ENCODE measurements around the gene GPER1. TPM values are rescaled to one million over a fixed set of nuclear protein-coding genes. Genes with fewer than 3 reads are reported as not detected.
A peak's percentile ranks its signal among the peaks of the same experiment; 100 is the strongest.

The GPER1 gene
- total RNA-seq, 2 experiments from 2014 or later = 0.08 TPM; not detected in 1

DNA sequence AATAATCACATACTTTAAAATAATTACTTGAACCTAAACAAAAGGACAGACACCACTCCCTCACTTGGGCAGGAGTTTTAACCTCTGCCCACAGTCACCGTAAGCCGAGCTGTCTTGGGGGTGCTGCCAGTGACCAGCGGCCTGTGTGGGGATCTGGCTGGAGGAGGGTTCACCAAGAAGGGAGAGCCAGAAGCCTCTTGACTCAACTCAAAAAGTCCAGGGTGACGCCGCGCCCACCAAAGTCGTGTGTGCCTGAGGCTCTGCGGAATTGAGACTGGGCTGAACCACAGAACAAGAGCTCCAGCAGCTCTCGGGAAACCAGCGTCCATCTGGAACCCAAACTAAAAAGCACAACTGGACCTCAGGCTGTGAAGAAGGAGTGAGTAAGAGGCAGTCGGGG, 36.3 kb downstream of the GPER1 start:
- Mint-ChIP-seq H3K36me3 (ENCODE audit: low read depth) (peaks cover 3% of the 10 kb centered on the region), H3K4me1 (peaks cover 3% of the 10 kb centered on the region)
- POLR2A ChIA-PET = no interaction called here

DNA sequence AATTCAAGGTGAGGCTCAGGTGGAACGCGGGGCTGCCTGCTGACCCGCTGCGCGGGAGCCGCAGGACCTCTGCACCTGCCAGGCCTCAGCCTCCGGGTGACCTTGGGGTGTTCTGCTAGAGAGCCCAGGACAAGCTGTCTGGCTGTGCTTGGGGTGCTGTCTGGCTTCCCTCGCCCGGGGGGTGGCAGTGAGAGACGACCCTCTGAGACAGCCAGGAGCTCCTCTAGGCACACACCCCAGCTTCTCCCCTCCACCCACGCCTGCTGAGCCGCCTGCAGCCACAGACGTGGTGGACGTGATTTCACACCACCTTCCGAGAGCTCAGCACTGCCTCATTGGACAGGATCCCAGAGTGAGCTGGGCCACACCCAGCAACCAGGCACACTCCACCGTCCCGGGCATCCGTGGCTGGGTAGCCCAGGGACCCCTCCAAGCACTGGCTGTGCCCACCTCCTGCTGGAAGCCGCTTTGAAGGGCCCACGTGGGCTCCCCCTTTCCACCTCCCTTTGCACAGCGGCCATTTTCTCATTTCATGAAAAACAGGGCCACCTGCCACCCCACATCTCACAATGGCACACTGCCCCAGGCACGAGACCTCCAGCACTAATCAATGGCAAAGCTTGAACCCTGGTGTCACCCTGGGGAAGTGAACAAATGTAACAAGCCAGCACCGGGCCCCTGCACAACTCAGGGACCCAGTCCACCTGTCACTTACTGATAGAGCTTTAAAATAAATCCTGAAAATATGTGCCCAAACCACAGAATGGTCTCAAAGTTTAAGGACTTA, 37.1 kb downstream of the GPER1 start:
- no peaks in the 10 kb centered on the region for H3K27me3 Mint-ChIP-seq
- H3K4me1 Mint-ChIP-seq = no peaks in the 10 kb centered on the region
- peaks cover 3% of the 10 kb centered on the region for H3K36me3 Mint-ChIP-seq (ENCODE audit: low read depth)
- ChIA-PET POLR2A (no interaction called here), CTCF (interaction anchor here (0.6 to 0.8 kb wide), 4 partner anchors 22 to 281 kb away, joined by 3 read pairs; no protein-coding TSS in a partner anchor)
- H3K4me3 Mint-ChIP-seq = no peak overlapping the region
- H3K9me3 Mint-ChIP-seq = no peaks in the 10 kb centered on the region
- no peak overlapping the region for H3K27ac Mint-ChIP-seq
- no peak for DNase-seq

More for the DNA sequence above, 36.3 kb downstream of the GPER1 start:
- CTCF ChIA-PET = interaction anchor here (2.3 kb wide), 1 partner anchor 53 kb away, joined by 7 read pairs; no protein-coding TSS in a partner anchor
- Mint-ChIP-seq H3K4me3 (no peak overlapping the region), H3K27me3 (no peaks in the 10 kb centered on the region), H3K27ac (no peak overlapping the region), H3K9me3 (no peaks in the 10 kb centered on the region)
- DNase-seq = no peak

GRCh38 chr7:1125603-1125969, 37.7 kb downstream of the GPER1 start:
- Mint-ChIP-seq H3K36me3 (ENCODE audit: low read depth) (peaks cover 3% of the 10 kb centered on the region), H3K4me3 (no peak overlapping the region), H3K27me3 (no peaks in the 10 kb centered on the region), H3K4me1 (no peaks in the 10 kb centered on the region), H3K27ac (no peak overlapping the region), H3K9me3 (no peaks in the 10 kb centered on the region)
- POLR2A ChIA-PET = no interaction called here
- no peak for DNase-seq
- CTCF ChIA-PET = interaction anchor here (0.8 kb wide), 3 partner anchors 23 to 132 kb away, joined by 3 read pairs; no protein-coding TSS in a partner anchor

DNA sequence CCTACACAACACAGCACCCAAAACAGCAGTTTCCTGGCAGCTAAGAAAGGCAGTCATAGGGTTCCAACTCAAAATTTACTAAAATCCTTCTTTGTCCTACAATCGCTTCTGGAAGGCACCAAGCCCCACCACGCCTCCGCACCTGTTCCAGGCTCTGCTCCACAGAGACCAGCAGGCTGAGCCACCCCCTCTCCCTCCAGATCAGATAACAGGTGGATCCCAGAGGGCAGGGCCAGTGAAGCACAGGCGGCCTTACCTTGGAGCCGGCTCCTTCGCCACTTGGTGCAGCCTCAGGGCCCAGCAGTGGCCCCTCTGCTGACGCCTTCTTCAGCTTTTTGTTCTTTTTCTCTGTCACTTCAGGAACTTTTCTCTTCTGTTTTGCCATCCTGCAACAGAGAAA, 39.1 kb downstream of the GPER1 start:
- no peak overlapping the region for H3K27ac Mint-ChIP-seq
- ChIA-PET CTCF (no interaction called here), POLR2A (no interaction called here)
- no peak for DNase-seq
- H3K27me3 Mint-ChIP-seq = no peaks in the 10 kb centered on the region
- H3K36me3 Mint-ChIP-seq (ENCODE audit: low read depth) = peaks cover 7% of the 10 kb centered on the region
- H3K4me1 Mint-ChIP-seq = no peaks in the 10 kb centered on the region
- peaks cover 2% of the 10 kb centered on the region for H3K9me3 Mint-ChIP-seq
- H3K4me3 Mint-ChIP-seq = no peak overlapping the region

GRCh38 chr7:1129431-1129830, 41.5 kb downstream of the GPER1 start:
- Mint-ChIP-seq H3K4me3 (no peak overlapping the region), H3K27me3 (no peaks in the 10 kb centered on the region), H3K9me3 (peaks cover 2% of the 10 kb centered on the region), H3K27ac (no peak overlapping the region), H3K4me1 (no peaks in the 10 kb centered on the region), H3K36me3 (ENCODE audit: low read depth) (peaks cover 7% of the 10 kb centered on the region)
- DNase-seq = no peak
- ChIA-PET POLR2A (no interaction called here), CTCF (no interaction called here)

DNA sequence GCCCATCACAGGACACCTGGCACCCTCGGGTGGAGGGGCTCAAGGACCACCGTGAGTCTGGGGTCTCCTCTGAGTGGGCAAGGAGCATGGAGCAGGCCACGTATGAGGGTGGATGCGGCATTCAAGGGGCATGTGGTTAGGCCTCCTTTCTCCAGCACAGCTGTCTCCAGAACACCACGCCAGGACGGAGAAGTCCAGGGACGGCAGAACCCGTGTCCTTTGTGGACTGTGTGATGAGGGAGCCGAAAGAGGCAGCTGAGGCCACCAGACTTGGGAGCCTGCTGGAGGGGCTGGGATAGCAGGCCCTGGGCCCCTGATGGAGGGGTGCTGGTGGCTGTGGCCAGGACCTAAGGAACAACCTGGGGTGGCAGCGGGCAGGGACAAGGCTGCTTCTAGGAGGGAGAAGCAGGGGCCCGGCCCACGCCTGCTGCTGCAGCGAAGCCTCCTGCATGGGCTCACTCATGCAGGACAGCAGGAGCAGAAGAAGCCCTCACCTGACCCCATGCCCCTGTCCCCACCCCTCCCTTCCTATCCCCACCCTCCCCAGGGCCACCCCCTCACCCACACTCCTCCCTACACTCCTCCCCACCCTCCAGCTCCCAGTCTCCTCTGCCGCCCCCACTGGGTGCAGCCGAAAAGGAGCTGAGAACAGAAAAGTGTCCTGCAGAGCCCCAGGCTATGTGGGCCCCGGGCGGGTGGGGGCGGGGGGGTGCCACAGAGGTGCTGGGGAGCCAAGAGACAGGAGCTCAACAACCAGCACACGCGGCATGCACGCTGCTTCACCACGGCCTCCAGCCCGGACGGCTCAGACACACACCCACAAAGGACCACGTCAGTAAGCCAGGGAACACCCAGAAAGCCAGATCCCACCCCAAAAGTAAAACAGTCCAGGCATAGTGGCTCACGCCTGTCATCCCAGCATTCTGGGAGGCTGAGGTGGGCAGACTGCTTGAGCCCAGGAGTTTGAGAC, 42.4 kb downstream of the GPER1 start:
- ChIA-PET CTCF (interaction anchor here (0.6 to 0.9 kb wide), 2 partner anchors 18 to 107 kb away, joined by 3 read pairs; no protein-coding TSS in a partner anchor), POLR2A (no interaction called here)
- Mint-ChIP-seq H3K9me3 (peaks cover 2% of the 10 kb centered on the region), H3K36me3 (ENCODE audit: low read depth) (peaks cover 7% of the 10 kb centered on the region), H3K27ac (no peak overlapping the region), H3K4me1 (no peaks in the 10 kb centered on the region), H3K4me3 (no peak overlapping the region), H3K27me3 (no peaks in the 10 kb centered on the region)
- no peak for DNase-seq

DNA sequence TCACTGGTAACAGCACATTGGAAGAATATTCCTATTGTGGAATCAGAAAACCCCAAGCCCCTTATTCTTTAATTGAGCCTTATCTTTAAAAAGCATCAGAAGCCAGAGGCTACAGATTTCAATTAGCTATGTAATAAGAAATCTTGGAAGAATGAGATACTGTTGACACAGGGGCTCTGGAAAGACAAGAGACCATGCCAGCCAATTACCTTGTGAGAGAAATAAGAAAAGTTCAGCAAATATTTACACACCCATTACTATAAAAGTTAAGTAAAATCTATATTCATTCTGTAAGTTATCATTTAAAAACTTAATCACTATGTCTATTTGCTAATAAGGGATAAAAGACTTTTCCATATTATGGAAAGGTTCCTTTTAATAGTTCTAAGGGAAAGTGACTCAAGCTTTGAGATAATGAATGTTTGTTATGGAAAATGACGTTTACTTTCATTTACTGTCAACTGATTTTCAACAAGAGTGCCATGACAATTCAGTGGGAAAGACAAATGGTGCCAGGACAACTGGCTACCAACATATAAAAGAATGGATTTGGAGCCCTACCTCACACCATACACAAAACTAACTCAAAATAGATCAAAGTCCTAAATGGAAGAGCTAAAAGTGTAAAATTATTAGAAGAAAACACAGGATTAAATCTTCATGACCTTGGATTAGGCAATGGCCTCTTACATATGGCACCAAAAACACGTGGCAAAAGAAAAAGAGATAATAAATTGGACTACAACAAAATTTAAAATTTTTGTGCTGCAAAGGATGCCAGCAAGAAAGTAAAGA, 43.8 kb downstream of the GPER1 start:
- no peak overlapping the region for H3K27ac Mint-ChIP-seq
- ChIA-PET POLR2A (no interaction called here), CTCF (no interaction called here)
- no peak overlapping the region for H3K4me3 Mint-ChIP-seq
- H3K36me3 Mint-ChIP-seq (ENCODE audit: low read depth) = peaks cover 3% of the 10 kb centered on the region
- no peaks in the 10 kb centered on the region for H3K27me3 Mint-ChIP-seq
- H3K4me1 Mint-ChIP-seq = peaks cover 2% of the 10 kb centered on the region
- DNase-seq = no peak
- H3K9me3 Mint-ChIP-seq = peaks cover 2% of the 10 kb centered on the region

DNA sequence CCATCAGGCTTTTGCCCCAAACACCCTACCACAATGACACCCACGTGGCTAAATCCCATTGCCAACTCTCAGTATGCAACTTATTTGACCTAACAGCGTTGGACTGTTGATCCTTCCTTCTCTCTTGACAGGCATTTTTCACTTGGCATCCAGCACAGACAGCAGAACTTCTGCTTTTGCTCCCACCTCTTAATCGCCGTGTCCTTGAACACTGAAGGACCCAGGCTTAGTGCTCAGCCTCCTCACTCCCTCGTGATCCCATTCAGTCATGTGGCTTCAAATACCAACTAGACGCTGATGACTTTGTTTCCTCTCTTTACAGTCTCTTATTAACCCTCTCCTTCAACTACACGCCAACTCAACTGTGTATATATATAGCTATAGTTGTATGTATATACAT, 47.0 kb downstream of the GPER1 start:
- DNase-seq = no peak
- peaks cover 14% of the 10 kb centered on the region for H3K4me1 Mint-ChIP-seq
- H3K27ac Mint-ChIP-seq = no peak overlapping the region
- no peaks in the 10 kb centered on the region for H3K27me3 Mint-ChIP-seq
- H3K9me3 Mint-ChIP-seq = peaks cover 2% of the 10 kb centered on the region
- CTCF ChIA-PET = interaction anchor here (1.0 kb wide), 1 partner anchor 142 kb away, joined by 3 read pairs; no protein-coding TSS in a partner anchor
- peaks cover 3% of the 10 kb centered on the region for H3K36me3 Mint-ChIP-seq (ENCODE audit: low read depth)
- no peak overlapping the region for H3K4me3 Mint-ChIP-seq
- POLR2A ChIA-PET = no interaction called here

DNA sequence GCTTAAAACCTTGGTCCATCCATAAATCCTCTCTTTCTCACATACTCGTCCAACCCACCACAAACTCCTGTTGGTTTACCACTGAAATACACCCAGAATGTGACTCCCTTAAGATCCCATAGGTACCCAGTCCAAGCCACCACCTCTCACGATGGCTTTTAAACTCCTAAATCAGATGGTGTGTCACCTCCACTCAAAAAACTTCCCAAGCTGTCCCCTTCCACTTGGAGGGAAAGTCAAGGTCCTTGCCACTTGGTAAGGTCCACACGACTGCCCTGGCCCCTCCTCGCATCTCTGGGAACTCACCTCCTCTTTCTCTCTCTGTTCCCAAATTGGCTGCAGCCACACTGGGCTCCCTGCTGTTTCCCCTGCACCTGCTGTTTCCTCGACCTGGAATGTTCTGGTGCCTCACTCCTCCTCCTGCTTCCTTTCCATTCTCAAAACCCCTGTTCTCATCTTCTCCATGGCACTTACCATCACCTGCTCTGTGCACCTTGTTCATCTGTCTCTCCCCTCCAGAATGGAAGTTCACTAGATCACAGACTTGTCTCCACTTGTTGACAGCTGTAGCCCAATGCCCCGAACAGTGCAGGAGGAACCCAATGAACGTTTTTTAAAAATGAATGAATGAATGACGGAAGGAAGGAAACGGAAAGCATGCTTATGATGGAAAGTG, 49.1 kb downstream of the GPER1 start:
- Mint-ChIP-seq H3K4me1 (peaks cover 14% of the 10 kb centered on the region), H3K27me3 (no peaks in the 10 kb centered on the region), H3K9me3 (no peaks in the 10 kb centered on the region), H3K4me3 (peak overlapping the region; percentile 75), H3K36me3 (ENCODE audit: low read depth) (no peaks in the 10 kb centered on the region), H3K27ac (peak overlapping the region; percentile 72)
- CTCF ChIA-PET = interaction anchor here (0.7 to 3.1 kb wide), 4 partner anchors 21 to 144 kb away, joined by 3 to 14 read pairs (median 8); no protein-coding TSS in a partner anchor
- no peak for DNase-seq
- POLR2A ChIA-PET = no interaction called here

DNA sequence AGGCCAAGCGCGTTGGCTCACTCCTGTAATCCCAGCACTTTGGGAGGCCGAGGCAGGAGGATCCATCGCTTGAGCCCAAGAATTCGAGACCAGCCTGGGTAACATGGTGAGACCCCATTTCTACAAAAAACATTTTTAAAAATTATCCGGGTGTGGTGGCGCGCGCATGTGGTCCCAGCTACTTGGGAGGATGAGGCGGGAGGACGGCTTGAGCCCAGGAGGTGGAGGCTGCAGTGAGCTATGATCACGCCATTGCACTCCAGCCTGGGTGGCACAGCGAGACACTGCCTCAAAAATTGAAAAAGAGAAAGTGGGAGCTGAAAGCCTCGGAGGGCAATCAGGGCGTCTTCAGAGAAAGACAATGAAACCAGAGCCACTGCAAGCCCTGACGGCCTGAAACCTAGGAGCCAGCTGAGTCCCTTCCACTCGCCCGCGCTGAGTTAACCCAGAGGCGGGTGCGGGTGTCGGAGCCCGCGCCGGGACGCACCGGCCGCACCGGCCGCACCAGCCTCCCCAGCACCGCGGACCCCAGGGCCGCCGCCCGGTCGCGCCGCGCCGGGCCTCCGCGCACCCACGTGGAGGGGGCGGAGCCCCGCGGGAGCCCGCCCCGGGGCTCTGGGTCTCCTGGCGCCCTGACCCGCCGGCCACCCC, 49.7 kb downstream of the GPER1 start:
- no peaks in the 10 kb centered on the region for H3K27me3 Mint-ChIP-seq
- no peaks in the 10 kb centered on the region for H3K9me3 Mint-ChIP-seq
- peak overlapping the region; percentile 92 for H3K27ac Mint-ChIP-seq
- no peak for DNase-seq
- CTCF ChIA-PET = interaction anchor here (0.7 to 3.1 kb wide), 11 partner anchors 14 to 145 kb away, joined by 3 to 14 read pairs (median 3); partner anchors contain the start of gene ZFAND2A
- no peaks in the 10 kb centered on the region for H3K36me3 Mint-ChIP-seq (ENCODE audit: low read depth)
- peaks cover 14% of the 10 kb centered on the region for H3K4me1 Mint-ChIP-seq
- POLR2A ChIA-PET = no interaction called here
- H3K4me3 Mint-ChIP-seq = peak overlapping the region; percentile 82

GRCh38 chr7:1140476-1141104, 52.7 kb downstream of the GPER1 start:
- H3K9me3 Mint-ChIP-seq = no peaks in the 10 kb centered on the region
- ChIA-PET POLR2A (no interaction called here), CTCF (interaction anchor here (0.6 kb wide), 1 partner anchor 47 kb away, joined by 3 read pairs; no protein-coding TSS in a partner anchor)
- H3K27ac Mint-ChIP-seq = no peak overlapping the region
- H3K27me3 Mint-ChIP-seq = no peaks in the 10 kb centered on the region
- no peaks in the 10 kb centered on the region for H3K36me3 Mint-ChIP-seq (ENCODE audit: low read depth)
- DNase-seq = no peak
- H3K4me1 Mint-ChIP-seq = peaks cover 14% of the 10 kb centered on the region
- no peak overlapping the region for H3K4me3 Mint-ChIP-seq

Data from activated CD4-positive, alpha-beta T cell treated with anti-CD3 and anti-CD28 coated beads, Interleukin-2, amount 10 ng/mL, durations not matched to agents 7 days and 5 days (primary cell).